HG03039 (cell line): Measurements from ENCODE around the gene CCDC17.

ENCODE experiments used
- ATAC-seq: cut with Tn5 transposase; IDR thresholded peaks from one replicate; pipeline ENCODE4 v1.9.1; 2021; ENCODE audit warnings: mild to moderate bottlenecking, moderate library complexity; ENCODE audit not compliant: unreplicated experiment

The CCDC17 gene

DNA sequence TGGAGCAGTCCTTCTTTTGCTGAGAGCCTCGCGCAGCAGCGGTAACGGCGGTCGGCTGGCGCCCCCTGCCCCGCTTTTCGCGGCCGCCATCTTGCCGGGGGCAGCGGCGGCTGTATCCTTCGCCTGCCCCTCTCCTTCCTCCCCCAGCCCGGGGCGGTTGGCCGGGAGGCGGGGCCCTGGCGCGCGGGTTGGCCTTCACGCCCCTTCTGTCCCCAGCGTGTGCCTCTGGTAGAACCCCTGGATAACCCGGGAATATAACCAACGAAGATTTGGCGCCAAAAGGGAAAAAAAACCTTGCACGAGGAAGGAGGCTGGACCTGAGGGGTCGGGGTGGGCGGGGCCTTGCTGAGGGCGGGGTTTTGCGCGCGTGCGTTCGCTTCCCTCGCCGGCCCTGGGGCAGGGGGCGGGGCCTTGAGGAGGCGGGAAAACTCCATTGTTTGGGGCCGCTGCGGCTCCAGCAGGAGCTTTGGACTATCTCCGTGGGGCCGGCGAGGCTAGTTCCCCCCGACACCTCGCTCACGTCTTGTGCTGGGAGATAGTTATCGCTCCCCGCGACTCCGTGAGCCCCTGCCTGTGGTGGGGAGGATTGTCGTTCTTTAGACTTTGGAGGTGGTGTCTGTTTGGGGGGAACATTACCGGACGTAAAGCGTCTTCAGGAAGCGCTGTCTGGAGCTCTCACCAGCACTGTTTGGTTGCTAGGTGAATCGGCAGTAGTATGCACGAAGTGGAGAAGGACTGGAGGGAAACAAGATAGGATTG is 39.3 kb downstream of the CCDC17 start:
- ATAC-seq = peak; percentile 32

DNA sequence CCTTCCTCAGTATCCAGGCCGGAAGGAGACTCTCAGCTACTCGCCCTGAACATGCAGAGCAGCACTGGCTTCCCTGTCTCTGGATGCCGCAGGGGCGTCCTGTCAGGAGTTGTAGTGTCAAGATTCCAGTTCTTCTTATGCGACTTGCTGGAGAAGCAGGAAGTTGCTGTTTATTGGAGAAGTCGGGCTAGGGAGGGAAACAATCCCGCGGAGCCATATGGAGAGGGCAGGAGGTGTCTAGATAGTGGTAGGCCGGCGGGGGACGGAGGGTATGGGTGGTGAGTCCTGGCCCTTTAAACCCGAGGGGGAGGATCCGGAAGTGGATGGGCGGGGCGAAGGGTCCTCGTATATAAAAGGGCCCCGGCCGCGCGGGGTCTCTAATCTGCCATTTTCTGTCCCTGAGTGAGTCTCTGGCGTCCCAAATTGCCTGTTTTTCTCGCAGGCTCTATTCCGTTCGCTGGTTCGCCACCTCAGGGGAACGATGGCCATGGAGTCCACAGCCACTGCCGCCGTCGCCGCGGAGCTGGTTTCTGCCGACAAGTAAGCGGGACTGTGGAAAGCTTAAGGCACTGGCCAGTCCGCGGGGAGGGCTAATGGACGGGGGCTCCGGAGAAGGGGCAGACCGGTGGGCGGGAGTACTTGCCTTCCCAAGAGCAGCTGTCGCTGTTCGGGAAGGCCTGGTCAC is 40.0 kb downstream of the CCDC17 start, which contains the start of gene NASP:
Gene NASP, plus strand, starts transcription at position 376 of the 685 bp plus-strand sequence. Its CDS starts 106 bp downstream, at position 482.
- peak; percentile 45 for ATAC-seq

DNA sequence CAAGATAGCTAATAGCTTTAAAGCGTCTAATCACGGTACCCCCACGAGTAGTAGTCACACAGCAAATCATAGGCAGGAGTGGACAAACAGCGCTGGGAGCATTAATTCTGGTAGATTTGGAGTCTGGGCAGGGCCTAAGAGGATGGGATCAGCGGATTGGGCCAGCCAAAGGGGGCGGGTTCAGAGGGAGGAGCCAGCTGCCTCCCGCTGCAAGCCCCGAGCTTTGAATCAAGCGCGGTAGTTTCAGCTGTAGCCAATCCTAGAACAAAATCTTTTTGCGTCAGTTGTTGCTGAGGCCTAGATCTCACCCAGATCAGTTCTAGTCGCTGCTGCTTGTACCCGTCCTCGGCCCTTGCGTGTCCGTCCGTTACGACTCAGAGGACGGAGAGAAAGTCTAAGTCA is 40.6 kb downstream of the CCDC17 start:
- ATAC-seq = peak; percentile 69

DNA sequence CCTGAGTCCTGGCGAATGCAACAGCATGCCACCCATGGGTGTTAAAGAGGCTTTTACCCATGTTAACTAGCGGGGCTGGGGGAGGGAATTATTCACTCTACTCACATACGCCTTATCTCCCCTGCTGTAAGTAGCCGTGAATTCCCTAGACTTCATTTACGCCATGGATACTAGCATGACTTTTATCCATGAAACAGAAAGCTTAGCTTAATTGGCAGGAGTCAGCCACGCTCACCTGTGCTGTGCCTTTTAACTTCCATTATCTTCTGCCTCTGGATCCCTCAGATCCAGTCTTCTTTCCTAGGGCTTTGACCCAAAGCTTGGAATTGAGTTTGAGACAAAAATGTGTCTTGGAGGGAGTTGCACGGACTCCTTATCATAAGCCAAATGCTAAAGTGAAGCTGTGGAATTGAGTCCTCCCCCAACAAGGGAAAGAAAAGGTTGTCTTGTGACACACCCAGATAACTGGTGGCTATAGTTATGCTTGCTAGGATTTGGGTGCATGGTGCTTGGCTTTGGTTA is 49.7 kb downstream of the CCDC17 start:
- no peak for ATAC-seq

GRCh38 chr1:45573231-45573804 is 50.5 kb downstream of the CCDC17 start:
- no peak for ATAC-seq

DNA sequence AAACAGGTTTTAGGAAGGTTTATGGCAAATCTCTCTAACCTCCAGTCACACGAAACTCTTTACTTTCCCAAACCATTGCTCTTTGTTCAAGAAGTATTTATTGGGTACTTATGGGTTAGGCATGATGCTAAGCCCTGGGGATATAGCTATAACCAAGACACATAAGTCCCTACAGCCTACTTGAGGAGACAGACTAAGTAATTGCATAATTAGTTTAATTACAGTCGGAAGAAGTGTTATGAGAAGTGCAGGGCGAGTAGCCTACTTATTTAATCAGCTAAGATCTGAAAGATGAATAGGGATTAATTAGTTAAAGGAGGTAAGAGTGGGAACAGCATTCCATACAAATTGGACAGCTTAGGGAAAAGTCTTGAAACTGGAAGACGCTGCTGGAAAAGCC is 53.2 kb downstream of the CCDC17 start:
- no peak for ATAC-seq
